Measurements from ENCODE around the gene CLEC3B. TPM values are rescaled to one million over a fixed set of nuclear protein-coding genes. Genes with fewer than 3 reads are reported as not detected.
"Not testable (repeated sequence)": the region's sequence is repeated elsewhere in the genome, so short reads cannot be mapped to it uniquely, and the experiment has no call there.

Gene CLEC3B
- total and polyA plus RNA-seq, 7 donors: 10.3 to 41.7 (median 24.6) TPM

DNA sequence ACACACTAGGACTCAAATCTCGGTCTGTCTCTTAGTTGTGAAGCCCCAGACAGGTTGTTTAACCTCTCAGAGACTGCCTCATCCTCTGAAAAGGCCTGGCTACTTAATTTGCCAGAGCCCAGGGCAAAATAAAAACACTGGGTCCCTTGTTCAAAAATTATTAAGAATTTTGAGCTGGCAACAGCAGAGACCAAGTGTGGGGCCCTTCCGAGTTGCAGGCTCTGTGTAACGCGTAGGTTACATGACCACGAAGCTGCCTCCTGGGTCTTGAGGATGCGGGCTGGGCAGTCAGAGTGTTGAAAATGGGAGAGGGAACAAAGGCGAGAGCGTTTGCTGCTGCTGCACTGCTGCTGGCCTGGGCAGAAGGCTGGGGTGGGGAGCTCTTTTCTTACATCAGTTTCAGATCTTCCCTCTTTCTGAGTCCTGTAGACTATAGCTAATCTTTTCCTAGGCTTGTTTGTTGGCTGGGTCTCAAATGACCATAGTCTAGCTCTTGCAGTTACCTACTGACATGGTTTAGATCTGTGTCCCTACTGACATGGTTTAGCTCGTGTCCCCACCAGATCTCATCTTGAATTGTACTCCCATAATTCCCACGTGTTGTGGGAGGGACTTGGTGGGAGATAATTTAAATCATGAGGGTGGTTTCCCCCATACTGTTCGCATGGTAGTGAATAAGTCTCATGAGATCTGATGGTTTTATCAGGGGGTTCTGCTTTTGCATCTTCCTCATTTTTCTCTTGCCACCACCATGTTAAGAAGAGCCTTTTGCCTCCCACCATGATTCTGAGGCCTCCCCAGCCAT lies 49.9 kb downstream of the CLEC3B start:
- DNase-seq (no peak), ATAC-seq (no peak)
- WGBS, 3 donors: 78 to 80% (median 79%) methylated on average over 11 of the region's 11 CpGs
- H3K27ac ChIP-seq: no peak overlapping the region
- TF ChIP-seq, protein P1, sequence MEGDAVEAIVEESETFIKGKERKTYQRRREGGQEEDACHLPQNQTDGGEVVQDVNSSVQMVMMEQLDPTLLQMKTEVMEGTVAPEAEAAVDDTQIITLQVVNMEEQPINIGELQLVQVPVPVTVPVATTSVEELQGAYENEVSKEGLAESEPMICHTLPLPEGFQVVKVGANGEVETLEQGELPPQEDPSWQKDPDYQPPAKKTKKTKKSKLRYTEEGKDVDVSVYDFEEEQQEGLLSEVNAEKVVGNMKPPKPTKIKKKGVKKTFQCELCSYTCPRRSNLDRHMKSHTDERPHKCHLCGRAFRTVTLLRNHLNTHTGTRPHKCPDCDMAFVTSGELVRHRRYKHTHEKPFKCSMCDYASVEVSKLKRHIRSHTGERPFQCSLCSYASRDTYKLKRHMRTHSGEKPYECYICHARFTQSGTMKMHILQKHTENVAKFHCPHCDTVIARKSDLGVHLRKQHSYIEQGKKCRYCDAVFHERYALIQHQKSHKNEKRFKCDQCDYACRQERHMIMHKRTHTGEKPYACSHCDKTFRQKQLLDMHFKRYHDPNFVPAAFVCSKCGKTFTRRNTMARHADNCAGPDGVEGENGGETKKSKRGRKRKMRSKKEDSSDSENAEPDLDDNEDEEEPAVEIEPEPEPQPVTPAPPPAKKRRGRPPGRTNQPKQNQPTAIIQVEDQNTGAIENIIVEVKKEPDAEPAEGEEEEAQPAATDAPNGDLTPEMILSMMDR (IDR thresholded peaks at IDR 0.05): no peak
- H3K4me1 ChIP-seq: no peaks in the 10 kb centered on the region
- H3K36me3 ChIP-seq (ENCODE audit: insufficient read depth in 1 of 2, low read depth in 1 of 2): no peaks in the 10 kb centered on the region
- no peak overlapping the region for H3K4me3 ChIP-seq
- intact Hi-C loops (cut with DNase I): no loop called here
- no peaks in the 10 kb centered on the region for H3K9me3 ChIP-seq
- H3K27me3 ChIP-seq (ENCODE audit: insufficient read depth in 3 of 3, low read length in 2 of 3): no peaks in the 10 kb centered on the region

DNA sequence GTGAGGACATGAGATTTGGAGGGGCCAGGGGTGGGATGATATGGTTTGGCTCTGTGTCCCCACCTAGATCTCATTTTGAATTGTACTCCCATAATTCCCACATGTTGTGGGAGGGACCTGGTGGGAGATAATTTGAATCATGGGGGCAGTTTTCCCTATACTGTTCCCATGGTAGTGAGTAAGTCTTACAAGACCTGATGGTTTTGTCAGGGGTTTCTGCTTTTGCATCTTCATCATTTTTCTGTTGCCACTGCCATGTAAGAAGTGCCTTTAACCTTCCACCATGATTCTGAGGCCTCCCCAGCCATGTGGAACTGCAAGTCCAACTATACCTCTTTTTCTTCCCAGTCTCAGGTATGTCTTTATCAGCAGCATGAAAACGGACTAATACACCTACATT lies 52.2 kb downstream of the CLEC3B start:
- WGBS, 3 donors: 40 to 91% (median 41%) methylated on average over 1 of the region's 1 CpG
- H3K4me1 ChIP-seq; intact Hi-C loops (cut with DNase I); DNase-seq; ATAC-seq; H3K9me3 ChIP-seq; H3K36me3 ChIP-seq (ENCODE audit: insufficient read depth in 1 of 2, low read depth in 1 of 2); H3K27ac ChIP-seq; H3K4me3 ChIP-seq; H3K27me3 ChIP-seq (ENCODE audit: insufficient read depth in 3 of 3, low read length in 2 of 3): not testable (repeated sequence)

DNA sequence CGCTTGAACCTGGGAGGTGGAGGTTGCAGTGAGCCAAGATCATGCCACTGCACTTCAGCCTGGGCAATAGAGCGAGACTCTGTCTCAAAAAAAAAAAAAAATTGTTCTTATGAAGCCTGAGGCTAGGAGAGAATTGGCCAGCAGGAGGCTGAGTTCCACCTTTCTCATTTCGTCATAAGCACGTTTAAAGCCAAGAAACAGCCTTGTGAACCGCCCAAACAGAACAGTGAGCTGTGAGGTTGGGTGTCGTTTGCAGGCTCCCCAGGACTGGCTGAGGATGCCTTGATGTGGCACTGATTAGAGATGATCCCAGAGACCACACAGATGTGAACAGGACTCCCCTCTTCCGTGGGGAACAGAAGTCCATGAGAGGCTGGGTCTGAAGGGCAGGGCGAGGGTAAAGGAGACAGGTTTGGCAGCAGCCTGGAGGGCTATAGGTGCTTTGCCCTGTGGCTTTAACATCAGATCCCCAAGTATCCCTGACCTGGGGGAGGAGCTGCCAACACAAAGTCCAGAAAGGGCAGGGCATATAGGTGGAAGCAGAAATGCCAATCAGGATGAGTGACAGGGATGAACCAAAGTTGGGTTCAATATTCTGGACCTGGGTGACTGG lies 52.9 kb downstream of the CLEC3B start:
- Histone ChIP-seq H3K4me3 (no peak overlapping the region), H3K36me3 (ENCODE audit: insufficient read depth in 1 of 2, low read depth in 1 of 2) (no peaks in the 10 kb centered on the region), H3K27ac (no peak overlapping the region), H3K9me3 (no peaks in the 10 kb centered on the region), H3K4me1 (no peaks in the 10 kb centered on the region), H3K27me3 (ENCODE audit: insufficient read depth in 3 of 3, low read length in 2 of 3) (no peaks in the 10 kb centered on the region)
- intact Hi-C loops (cut with DNase I): no loop called here
- WGBS, 3 donors: 69 to 82% (median 79%) methylated on average over 7 to 8 of the region's 8 CpGs
- DNase-seq (no peak), ATAC-seq (peak in 1 of 4 donors; percentile 22)
- TF ChIP-seq, protein P1 (IDR thresholded peaks at IDR 0.05): no peak

DNA sequence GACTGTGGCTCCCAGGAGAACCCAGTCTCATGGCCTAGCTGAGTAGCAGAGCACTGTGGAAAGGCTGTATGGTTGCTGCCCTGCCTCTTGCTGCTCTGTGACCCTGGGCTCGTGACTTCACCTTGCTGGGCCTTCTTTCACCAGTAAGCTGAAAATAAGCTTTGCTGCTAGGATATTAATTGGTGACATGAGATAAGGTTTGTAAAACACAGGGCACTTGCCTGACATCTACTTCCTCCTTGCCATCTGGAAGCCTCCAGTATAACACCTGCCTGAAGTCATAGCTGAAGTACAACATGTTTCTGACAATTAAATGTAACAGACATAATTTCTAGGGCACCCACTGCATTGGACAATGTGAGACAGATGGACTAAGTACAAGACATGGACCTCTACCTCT lies 53.6 kb downstream of the CLEC3B start:
- TF ChIP-seq, protein P1 (IDR thresholded peaks at IDR 0.05): no peak
- Histone ChIP-seq H3K27me3 (ENCODE audit: insufficient read depth in 3 of 3, low read length in 2 of 3) (no peaks in the 10 kb centered on the region), H3K4me3 (no peak overlapping the region), H3K4me1 (no peaks in the 10 kb centered on the region), H3K27ac (no peak overlapping the region), H3K9me3 (no peaks in the 10 kb centered on the region), H3K36me3 (ENCODE audit: insufficient read depth in 1 of 2, low read depth in 1 of 2) (no peaks in the 10 kb centered on the region)
- no peak for DNase-seq
- intact Hi-C loops (cut with DNase I): no loop called here
- WGBS, 3 donors: 73 to 89% (median 84%) methylated on average over 1 of the region's 1 CpG
- no peak for ATAC-seq

DNA sequence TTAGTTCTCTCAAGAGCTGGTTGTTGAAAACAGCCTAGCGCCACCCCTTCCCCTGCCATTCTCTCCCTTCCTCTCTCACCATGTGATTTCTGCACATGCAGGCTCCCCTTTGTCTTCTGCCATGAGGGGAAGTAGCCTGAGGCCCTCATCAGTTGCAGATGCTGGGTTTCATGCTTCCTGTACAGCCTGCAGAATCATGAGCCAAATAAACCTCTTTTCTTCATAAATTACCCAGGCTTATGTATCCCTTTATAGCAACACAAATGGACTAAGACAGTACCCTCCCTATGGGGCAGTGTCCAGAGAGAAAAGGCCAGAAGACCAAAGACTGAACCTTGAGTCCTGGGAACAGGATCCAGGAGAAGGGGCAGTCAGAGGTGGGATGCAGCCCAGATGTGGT lies 54.7 kb downstream of the CLEC3B start:
- H3K4me1 ChIP-seq: no peaks in the 10 kb centered on the region
- H3K36me3 ChIP-seq (ENCODE audit: insufficient read depth in 1 of 2, low read depth in 1 of 2): no peaks in the 10 kb centered on the region
- no peak overlapping the region for H3K4me3 ChIP-seq
- DNase-seq: no peak
- no peaks in the 10 kb centered on the region for H3K27me3 ChIP-seq (ENCODE audit: insufficient read depth in 3 of 3, low read length in 2 of 3)
- TF ChIP-seq, protein P1 (IDR thresholded peaks at IDR 0.05): no peak
- WGBS, 3 donors: 73 to 88% (median 87%) methylated on average over 1 of the region's 1 CpG
- no peak for ATAC-seq
- intact Hi-C loops (cut with DNase I): no loop called here
- H3K9me3 ChIP-seq: no peaks in the 10 kb centered on the region
- no peak overlapping the region for H3K27ac ChIP-seq
